CD4-positive, alpha-beta T cell (primary cell): Measurements from ENCODE around the gene RUFY3. TPM values are rescaled to one million over a fixed set of nuclear protein-coding genes. Genes with fewer than 3 reads are reported as not detected.
A peak's percentile ranks its signal among the peaks of the same experiment; 100 is the strongest.

ENCODE experiments used
- ATAC-seq: fragments of 200-7000 bp; cut with Tn5 transposase; one replicate; pipeline ENCODE4 v1.10.0; 2022; ENCODE audit warnings: mild to moderate bottlenecking; ENCODE audit not compliant: poor library complexity
- CTCF ChIA-PET: fragments of 350-600 bp; sonication (Branson Sonifier 250); formaldehyde crosslinking; loops from one replicate; lab custom pipeline; 2021; ENCODE audit warnings: antibody characterized with exemption, inconsistent platforms; lab: Charles Lee
- POLR2A ChIA-PET: fragments of 350-600 bp; sonication (Branson Sonifier 250); formaldehyde crosslinking; loops from one replicate; lab custom pipeline; 2021; ENCODE audit warnings: antibody characterized with exemption, inconsistent platforms; lab: Charles Lee
- DNase-seq, 14 experiments: peaks; one replicate each; pipeline ENCODE4 v3.0.0-alpha.2; 2013 to 2020; ENCODE audit warnings: mixed read lengths in 2 of 14
- H3K27ac ChIP-seq, 2 donors: one replicate each; pipeline versions ENCODE4 v1.5.1 to v1.7.0; 2013; ENCODE audit warnings: low read length in 2 of 2, low read depth in 1 of 2, mild to moderate bottlenecking in 1 of 2
- H3K27me3 ChIP-seq, 2 experiments: 1 replicate in 1 of 2; 2 replicates in 1 of 2; pipeline versions ENCODE4 v1.6.1 to v1.7.0; 2013; ENCODE audit warnings: low read length in 2 of 2, control low read depth in 1 of 2, mild to moderate bottlenecking in 1 of 2, moderate library complexity in 1 of 2; ENCODE audit not compliant: insufficient read depth in 2 of 2, control insufficient read depth in 1 of 2
- H3K36me3 ChIP-seq: one replicate; pipeline ENCODE4 v1.6.1; 2013; ENCODE audit warnings: low read length, control low read depth; ENCODE audit not compliant: insufficient read depth
- H3K4me1 ChIP-seq: one replicate; pipeline ENCODE4 v1.6.1; 2013; ENCODE audit warnings: low read length, control low read depth; ENCODE audit not compliant: insufficient read depth
- H3K4me3 ChIP-seq: one replicate; pipeline ENCODE4 v1.5.1; 2013; ENCODE audit warnings: mild to moderate bottlenecking, low read length, moderate library complexity
- H3K9me3 ChIP-seq, 2 experiments: 1 replicate in 1 of 2; 2 replicates in 1 of 2; pipeline versions ENCODE4 v1.6.1 to v1.7.0; 2013; ENCODE audit warnings: low read length in 2 of 2, mild to moderate bottlenecking in 2 of 2, control low read depth in 1 of 2, moderate library complexity in 1 of 2; ENCODE audit not compliant: control insufficient read depth in 1 of 2, insufficient read depth in 1 of 2
- H3K27ac Mint-ChIP-seq: one replicate; pipeline ENCODE4 v1.8.0; 2020; ENCODE audit warnings: mixed read lengths
- H3K27me3 Mint-ChIP-seq: one replicate; pipeline ENCODE4 v1.8.0; 2021; ENCODE audit warnings: mixed read lengths
- H3K36me3 Mint-ChIP-seq: one replicate; pipeline ENCODE4 v1.8.0; 2021; ENCODE audit warnings: low read depth, mixed read lengths
- H3K4me1 Mint-ChIP-seq: one replicate; pipeline ENCODE4 v1.8.0; 2021; ENCODE audit warnings: low read depth, mixed read lengths
- H3K4me3 Mint-ChIP-seq: one replicate; pipeline ENCODE4 v1.8.0; 2020; ENCODE audit warnings: mild to moderate bottlenecking, mixed read lengths
- H3K9me3 Mint-ChIP-seq: one replicate; pipeline ENCODE4 v1.8.0; 2020; ENCODE audit warnings: mixed read lengths
- intact Hi-C, 2 experiments: fragments of 100-400 bp; cut with DNase I in 1 of 2; cut with micrococcal nuclease in 1 of 2; formaldehyde crosslinking; loops; one replicate each; pipeline versions ENCODE4 v1.15.1 to v1.9.0; 2023 to 2025; cut with DNase I, micrococcal nuclease
- total RNA-seq, 174 experiments: library from RNA in 2 of 174; stranded (reverse) in 2 of 174; gene quantifications; one replicate each; pipeline ENCODE4 v1.2.3 and lab custom pipeline; 2021 to 2026
- TF ChIP-seq, protein P1 (sequence below): fragments of 200-600 bp; IDR thresholded peaks from one replicate; pipeline ENCODE4 v1.8.0; 2022; ENCODE audit warnings: antibody characterized with exemption, mild to moderate bottlenecking

RUFY3 gene
- total RNA-seq, 2 experiments from 2014 or later = 18.0 to 18.1 TPM

DNA sequence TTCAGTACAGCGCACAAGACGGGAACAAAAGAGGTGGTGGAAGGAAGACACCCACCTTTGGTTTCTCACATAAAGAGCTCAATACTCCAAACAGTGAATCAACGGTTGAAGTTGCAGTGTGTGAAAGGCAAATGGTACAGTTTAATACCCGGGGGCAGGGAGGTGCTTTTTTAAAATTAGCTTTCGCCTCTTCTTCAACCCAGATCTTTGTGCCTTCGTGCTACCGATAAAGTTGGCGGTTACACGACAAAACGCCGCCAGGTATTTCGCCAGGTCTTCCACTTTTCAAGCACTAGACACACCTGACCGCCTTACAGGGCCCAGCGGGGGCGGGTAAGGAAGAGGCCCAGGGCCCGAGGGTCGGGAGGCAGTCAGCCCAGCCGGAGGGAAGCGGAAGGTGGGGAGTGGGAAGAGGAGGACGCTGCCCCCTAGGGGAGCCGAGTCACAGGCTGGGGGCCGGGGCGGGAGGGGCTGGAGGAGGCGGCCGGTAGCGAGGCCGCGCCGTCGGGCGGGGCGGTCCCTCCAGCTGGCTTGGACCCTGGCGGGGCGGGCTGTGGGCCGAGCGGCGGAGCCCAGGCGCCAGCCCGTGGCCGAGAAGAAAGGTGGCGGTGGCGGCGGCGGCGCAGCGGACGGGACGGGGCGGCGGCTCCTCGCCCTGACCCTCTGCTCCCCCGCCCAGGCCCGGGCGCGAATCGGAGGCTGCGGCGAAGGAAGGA is 17.4 kb upstream of the RUFY3 start:
- TF ChIP-seq, protein P1, sequence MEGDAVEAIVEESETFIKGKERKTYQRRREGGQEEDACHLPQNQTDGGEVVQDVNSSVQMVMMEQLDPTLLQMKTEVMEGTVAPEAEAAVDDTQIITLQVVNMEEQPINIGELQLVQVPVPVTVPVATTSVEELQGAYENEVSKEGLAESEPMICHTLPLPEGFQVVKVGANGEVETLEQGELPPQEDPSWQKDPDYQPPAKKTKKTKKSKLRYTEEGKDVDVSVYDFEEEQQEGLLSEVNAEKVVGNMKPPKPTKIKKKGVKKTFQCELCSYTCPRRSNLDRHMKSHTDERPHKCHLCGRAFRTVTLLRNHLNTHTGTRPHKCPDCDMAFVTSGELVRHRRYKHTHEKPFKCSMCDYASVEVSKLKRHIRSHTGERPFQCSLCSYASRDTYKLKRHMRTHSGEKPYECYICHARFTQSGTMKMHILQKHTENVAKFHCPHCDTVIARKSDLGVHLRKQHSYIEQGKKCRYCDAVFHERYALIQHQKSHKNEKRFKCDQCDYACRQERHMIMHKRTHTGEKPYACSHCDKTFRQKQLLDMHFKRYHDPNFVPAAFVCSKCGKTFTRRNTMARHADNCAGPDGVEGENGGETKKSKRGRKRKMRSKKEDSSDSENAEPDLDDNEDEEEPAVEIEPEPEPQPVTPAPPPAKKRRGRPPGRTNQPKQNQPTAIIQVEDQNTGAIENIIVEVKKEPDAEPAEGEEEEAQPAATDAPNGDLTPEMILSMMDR = peak; percentile 27
- H3K4me3 Mint-ChIP-seq = peak overlapping the region; percentile 94
- peak overlapping the region; percentile 91 for H3K27ac Mint-ChIP-seq
- H3K27ac ChIP-seq = peak overlapping the region; percentile 61 to 71
- no peaks in the 10 kb centered on the region for H3K36me3 ChIP-seq
- H3K27me3 ChIP-seq = no peaks in the 10 kb centered on the region
- no peaks in the 10 kb centered on the region for H3K27me3 Mint-ChIP-seq
- CTCF ChIA-PET = interaction anchor here (0.9 to 3.7 kb wide), 8 partner anchors 10 to 132 kb away, joined by 3 to 35 read pairs (median 4); partner anchors contain the start of gene UTP3
- ATAC-seq = peak; percentile 41
- H3K36me3 Mint-ChIP-seq = peaks cover 10% of the 10 kb centered on the region
- no peaks in the 10 kb centered on the region for H3K9me3 Mint-ChIP-seq
- DNase-seq = peak in 13 of 14 experiments; percentile 26 to 82 (median 51)
- peaks cover 24% of the 10 kb centered on the region for H3K4me1 ChIP-seq
- intact Hi-C loops = loop anchor here (1.0 to 2.0 kb wide), 2 partner anchors 15 to 30 kb away; no protein-coding TSS in a partner anchor
- H3K4me3 ChIP-seq = peak overlapping the region; percentile 66
- H3K9me3 ChIP-seq = no peaks in the 10 kb centered on the region
- POLR2A ChIA-PET = interaction anchor here (0.5 to 6.4 kb wide), 20 partner anchors 9 to 305 kb away, joined by 3 to 166 read pairs (median 6); partner anchors contain the start of genes DCK, GRSF1, MOB1B and RUFY3
- peaks cover 37% of the 10 kb centered on the region for H3K4me1 Mint-ChIP-seq

DNA sequence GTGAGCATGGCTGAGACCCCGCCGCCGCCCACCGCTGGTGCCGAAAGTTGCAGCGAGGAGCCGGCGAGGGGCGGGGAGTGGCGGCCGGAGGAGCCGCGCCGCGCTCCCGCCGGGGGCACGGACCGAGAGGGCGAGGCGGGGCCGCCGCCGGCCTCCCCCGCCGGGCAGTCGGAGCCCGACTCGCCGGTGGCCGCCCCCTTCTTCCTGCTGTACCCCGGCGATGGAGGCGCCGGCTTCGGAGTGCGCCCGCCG is 16.9 kb upstream of the RUFY3 start:
- intact Hi-C loops = loop anchor here (1.0 to 5.0 kb wide), 4 partner anchors 16 to 132 kb away; partner anchors contain the start of genes GRSF1 (in 1 of the 2) and UTP3 (in 1 of the 2)
- H3K4me1 Mint-ChIP-seq = peaks cover 42% of the 10 kb centered on the region
- ChIA-PET POLR2A (interaction anchor here (0.6 to 6.4 kb wide), 16 partner anchors 8 to 321 kb away, joined by 3 to 166 read pairs (median 12); partner anchors contain the start of genes DCK, GRSF1, MOB1B and RUFY3), CTCF (interaction anchor here (0.8 to 3.7 kb wide), 9 partner anchors 10 to 300 kb away, joined by 3 to 35 read pairs (median 5); partner anchors contain the start of genes RUFY3 and UTP3)
- TF ChIP-seq, protein P1 = no peak
- H3K27ac Mint-ChIP-seq = no peak overlapping the region
- Histone ChIP-seq H3K27ac (peak overlapping the region in 1 of 2 donors; percentile 71), H3K36me3 (no peaks in the 10 kb centered on the region), H3K9me3 (no peaks in the 10 kb centered on the region), H3K4me1 (peaks cover 24% of the 10 kb centered on the region), H3K27me3 (no peaks in the 10 kb centered on the region), H3K4me3 (peak overlapping the region; percentile 66)
- H3K4me3 Mint-ChIP-seq = peak overlapping the region; percentile 94
- H3K27me3 Mint-ChIP-seq = no peaks in the 10 kb centered on the region
- H3K9me3 Mint-ChIP-seq = no peaks in the 10 kb centered on the region
- DNase-seq (peak in 2 of 14 experiments; percentile 4 to 36), ATAC-seq (no peak)
- peaks cover 10% of the 10 kb centered on the region for H3K36me3 Mint-ChIP-seq

DNA sequence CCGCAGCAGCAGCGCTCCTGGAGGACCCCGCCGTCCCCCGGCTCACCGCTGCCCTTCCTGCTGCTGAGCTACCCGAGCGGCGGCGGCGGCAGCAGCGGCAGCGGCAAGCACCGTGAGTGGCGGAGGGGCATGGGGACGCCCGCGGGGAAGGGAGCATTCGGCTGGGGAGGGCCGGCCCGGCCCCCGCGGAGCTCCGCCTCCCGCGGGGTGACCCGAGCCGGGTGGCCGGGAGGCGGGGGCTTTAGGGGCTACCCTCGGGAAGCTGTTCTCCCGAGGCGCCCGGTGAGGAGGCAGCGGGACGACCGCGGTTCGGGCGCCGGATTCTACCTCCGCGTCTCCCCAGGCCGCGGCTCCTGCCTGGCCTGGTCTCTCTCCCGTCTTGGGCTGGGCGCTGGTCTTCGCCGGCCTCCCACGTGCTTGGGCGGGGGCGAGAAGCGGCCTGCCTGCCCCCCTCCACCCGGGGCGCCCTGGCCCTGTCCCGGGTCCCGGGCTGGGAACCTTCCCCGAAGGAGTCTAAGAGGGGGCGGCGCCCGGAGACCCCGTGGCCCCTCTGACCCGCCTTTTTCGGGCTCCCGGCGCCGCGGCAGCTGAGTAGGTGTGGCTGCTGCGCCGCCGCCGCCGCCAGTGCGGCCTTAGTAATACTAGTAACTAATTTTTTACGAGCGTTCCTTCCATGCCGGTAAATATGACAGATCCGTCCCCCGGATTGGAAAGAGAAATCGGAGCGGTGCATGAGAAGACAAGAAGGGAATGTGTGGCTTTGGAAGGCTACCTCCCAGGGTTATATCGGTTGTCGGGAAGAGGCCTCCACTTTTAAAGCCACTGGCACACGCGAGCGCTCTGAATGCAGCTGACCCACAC is 16.4 kb upstream of the RUFY3 start:
- peak overlapping the region; percentile 67 to 71 for H3K27ac ChIP-seq
- POLR2A ChIA-PET = interaction anchor here (0.6 to 6.4 kb wide), 22 partner anchors 8 to 320 kb away, joined by 3 to 166 read pairs (median 6); partner anchors contain the start of genes DCK, GRSF1, MOB1B and RUFY3
- peak overlapping the region; percentile 93 for H3K27ac Mint-ChIP-seq
- H3K27me3 Mint-ChIP-seq = no peaks in the 10 kb centered on the region
- intact Hi-C loops = loop anchor here (1.0 to 5.0 kb wide), 3 partner anchors 17 to 132 kb away; partner anchors contain the start of genes GRSF1 (in 1 of the 2) and UTP3 (in 1 of the 2)
- H3K4me3 ChIP-seq = peak overlapping the region; percentile 66
- CTCF ChIA-PET = interaction anchor here (0.8 to 3.7 kb wide), 10 partner anchors 9 to 299 kb away, joined by 3 to 35 read pairs (median 4); partner anchors contain the start of genes MOB1B, RUFY3 and UTP3
- no peaks in the 10 kb centered on the region for H3K27me3 ChIP-seq
- TF ChIP-seq, protein P1 = no peak
- no peaks in the 10 kb centered on the region for H3K9me3 Mint-ChIP-seq
- no peaks in the 10 kb centered on the region for H3K36me3 ChIP-seq
- peak; percentile 72 for ATAC-seq
- peak overlapping the region; percentile 88 for H3K4me3 Mint-ChIP-seq
- H3K4me1 Mint-ChIP-seq = peaks cover 45% of the 10 kb centered on the region
- H3K36me3 Mint-ChIP-seq = peaks cover 10% of the 10 kb centered on the region
- peaks cover 24% of the 10 kb centered on the region for H3K4me1 ChIP-seq
- peak; percentile 44 to 88 (median 65) for DNase-seq
- H3K9me3 ChIP-seq = no peaks in the 10 kb centered on the region
